ENCODE data around the gene DSTYK.

DSTYK gene

DNA sequence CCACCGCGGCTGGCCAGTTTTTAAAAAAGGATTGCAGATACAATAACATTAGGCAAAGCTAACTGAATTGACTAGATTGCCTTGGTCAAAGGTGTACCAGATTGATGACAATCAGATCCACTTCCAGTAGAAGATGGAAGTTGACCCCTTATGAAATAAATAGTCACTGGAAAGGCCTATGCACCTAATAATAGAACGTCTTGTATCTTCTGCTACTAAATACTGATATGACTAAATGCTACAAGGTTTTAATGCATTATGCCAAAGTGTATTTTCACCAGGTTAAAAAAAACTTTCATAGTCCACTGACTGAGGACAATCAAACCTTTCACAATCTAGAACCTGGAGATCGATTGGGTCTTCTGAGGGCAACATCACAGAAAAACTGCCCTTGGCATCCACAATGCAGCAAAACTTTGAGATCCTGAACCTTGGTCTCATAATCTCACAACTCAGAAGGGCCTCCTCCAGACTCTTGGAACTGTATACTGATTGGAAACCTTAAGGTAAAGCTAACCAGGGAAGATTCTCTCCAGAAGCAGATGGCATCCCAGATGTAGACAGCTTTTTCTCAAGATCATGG lies 82.0 kb downstream of the DSTYK start:
- ATAC-seq: no peak
- no peak for DNase-seq

GRCh38 chr1:205128050-205128449 lies 83.5 kb downstream of the DSTYK start:
- ATAC-seq (no peak), DNase-seq (no peak)

- no peak for ATAC-seq
- DNase-seq: no peak
Measured at GRCh38 chr1:205127646-205128045, 83.9 kb downstream of the DSTYK start.

DNA sequence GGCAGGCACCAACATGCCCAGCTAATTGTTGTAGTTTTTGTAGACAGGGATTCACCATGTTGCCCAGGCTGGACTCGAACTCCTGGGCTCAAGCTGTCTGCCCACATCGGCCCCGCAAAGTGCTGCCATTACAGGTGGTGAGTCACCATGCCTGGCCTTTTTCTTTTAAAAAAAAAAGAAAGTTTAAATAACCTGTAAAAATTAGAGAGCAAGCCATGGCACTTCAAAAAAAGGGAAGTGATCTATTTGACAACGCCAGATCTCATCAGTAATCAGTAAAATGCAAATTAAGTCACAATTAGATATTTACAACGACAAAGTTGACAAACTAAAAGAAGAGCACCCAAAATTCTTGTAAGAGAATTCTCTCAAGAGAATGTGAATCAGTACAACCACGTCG lies 86.8 kb downstream of the DSTYK start:
- DNase-seq (no peak), ATAC-seq (no peak)

- no peak for ATAC-seq
- no peak for DNase-seq
Measured at GRCh38 chr1:205122489-205122882, 89.0 kb downstream of the DSTYK start.

DNA sequence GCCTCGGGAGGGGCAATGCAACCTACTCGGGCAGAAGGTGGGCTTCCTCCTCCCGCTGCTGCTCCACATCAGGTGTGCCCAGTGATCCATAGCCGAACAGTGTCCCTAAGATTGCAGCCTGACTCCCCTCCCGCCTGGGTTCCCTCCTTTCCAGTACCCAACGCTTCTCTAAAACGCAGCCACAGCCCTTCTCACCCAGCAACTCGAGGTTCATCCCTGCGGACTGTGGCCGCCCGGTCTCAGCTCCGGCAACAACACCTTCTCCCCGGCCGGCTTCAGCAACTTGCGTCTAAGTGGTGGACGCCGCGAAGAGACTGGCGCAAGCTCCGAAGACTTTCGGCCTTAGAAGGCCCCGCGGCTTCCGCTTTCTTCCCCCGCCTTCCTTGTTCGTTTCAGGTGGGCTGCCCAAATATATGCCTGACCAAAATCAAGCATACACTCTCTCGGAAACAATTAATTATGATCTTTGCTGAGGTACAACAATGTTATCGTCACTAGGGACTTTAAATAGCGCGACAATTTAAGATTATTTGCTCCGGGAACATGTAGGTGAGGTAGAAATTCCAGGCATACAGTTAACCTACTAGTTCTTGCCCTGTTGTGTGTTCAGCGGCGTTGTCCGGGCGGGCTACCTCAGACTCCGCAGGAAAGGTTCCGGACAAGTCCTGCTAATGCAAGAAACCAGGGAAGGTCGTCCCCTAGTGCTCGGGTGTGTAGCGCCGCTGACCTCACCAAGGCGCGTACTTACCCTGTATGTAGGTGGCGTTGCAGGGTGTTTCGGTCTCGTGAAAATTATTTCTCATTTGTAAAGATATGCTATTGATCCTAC lies 89.6 kb downstream of the DSTYK start, which contains the start of gene RBBP5:
TSS of gene RBBP5 (minus strand) at position 319 of the 829 bp plus-strand sequence. CDS start at position 214, 105 bp downstream.
- ATAC-seq: peak; percentile 99
- DNase-seq: peak; percentile 95

DNA sequence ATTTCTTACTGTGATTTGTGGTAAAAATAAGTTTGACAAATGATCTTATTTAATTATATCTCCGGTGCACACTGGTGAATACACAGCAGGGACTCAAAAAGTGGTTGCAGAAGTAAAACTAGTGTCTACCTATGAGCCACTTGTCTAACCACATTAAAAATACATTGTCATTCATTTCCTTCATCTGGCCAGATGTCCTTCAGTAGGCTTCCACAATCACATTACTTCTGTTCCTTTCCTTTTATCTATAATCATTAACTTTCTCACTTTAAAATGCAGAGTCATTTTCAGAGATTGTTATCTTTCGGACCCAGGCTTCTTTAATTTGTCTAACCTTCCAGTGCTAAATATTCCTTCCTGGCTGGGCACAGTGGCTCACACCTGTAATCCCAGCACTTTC lies 92.8 kb downstream of the DSTYK start:
- DNase-seq (no peak), ATAC-seq (no peak)

GRCh38 chr1:205111354-205111753 lies 100.1 kb downstream of the DSTYK start:
- no peak for ATAC-seq
- DNase-seq: no peak

- DNase-seq (no peak), ATAC-seq (no peak)
Measured at GRCh38 chr1:205109711-205110110, 101.8 kb downstream of the DSTYK start.

GRCh38 chr1:205109269-205109668 lies 102.2 kb downstream of the DSTYK start:
- no peak for DNase-seq
- ATAC-seq: no peak

DNA sequence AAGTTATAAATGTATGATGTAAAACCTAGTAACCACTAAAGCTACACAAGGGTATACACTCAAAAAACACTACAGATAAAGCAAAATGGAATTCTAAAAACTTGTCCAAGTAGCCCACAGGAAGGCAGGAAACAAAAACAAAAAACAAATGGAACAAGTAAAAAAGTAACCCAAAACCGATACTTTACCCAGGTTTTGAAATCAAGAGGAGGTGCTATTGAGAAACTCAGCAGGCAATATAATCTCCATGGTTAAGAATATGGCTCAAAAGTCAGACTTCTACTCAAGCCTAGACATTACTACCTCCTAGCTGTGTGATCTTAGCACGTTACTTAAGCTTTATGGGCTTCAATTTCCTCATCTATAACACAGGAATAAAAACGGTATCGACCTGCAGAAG lies 103.0 kb downstream of the DSTYK start:
- DNase-seq (no peak), ATAC-seq (no peak)

- no peak for DNase-seq
- ATAC-seq: no peak
Measured at GRCh38 chr1:205107327-205107726, 104.2 kb downstream of the DSTYK start.

- no peak for ATAC-seq
- no peak for DNase-seq
Measured at GRCh38 chr1:205102404-205102803, 109.1 kb downstream of the DSTYK start.

- no peak for ATAC-seq
Measured at GRCh38 chr1:205098242-205098641, 113.3 kb downstream of the DSTYK start.

DNA sequence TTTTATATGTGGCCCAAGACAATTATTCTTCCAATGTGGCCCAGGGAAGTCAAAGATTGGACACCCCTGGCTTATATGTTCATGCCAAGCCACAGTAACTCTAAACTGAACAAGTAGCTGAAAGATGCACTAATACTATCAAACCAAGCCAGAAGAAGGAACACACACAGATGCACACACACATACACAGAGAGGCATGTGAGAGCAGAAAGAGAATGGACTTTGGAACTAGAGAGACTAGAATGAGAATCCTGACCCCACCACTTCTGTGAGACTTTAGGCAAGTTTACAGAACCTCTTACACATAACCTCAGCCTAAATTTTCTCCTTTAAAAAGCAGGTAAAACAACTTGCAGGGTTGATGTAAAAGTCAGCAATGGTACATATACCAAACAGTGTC lies 116.1 kb downstream of the DSTYK start:
- DNase-seq (no peak), ATAC-seq (no peak)

More at GRCh38 chr1:205098242-205098641, 113.3 kb downstream of the DSTYK start:
- DNase-seq: no peak

All from stimulated activated naive CD8-positive, alpha-beta T cell treated with anti-CD3 and anti-CD28 coated beads, Interleukin-15, Interleukin-2, amounts not matched to agents 100 U/mL and 50 U/mL, for 24 hours (primary cell).